Type B pancreatic cell (in vitro differentiated cells): ENCODE measurements around the gene ANKRD11. TPM values are rescaled to one million over a fixed set of nuclear protein-coding genes. Genes with fewer than 3 reads are reported as not detected.

Source experiments
- DNase-seq: peaks from one replicate; pipeline ENCODE4 v3.0.0; 2021; ENCODE audit warnings: mixed read lengths; ENCODE audit not compliant: unreplicated experiment; ENCODE audit errors: extremely low spot score
- H3K27ac Mint-ChIP-seq: 2 replicates; pipeline ENCODE4 v1.8.0; 2021; ENCODE audit warnings: mild to moderate bottlenecking, mixed read lengths
- H3K27me3 Mint-ChIP-seq: 2 replicates; pipeline ENCODE4 v1.8.0; 2021; ENCODE audit warnings: mixed read lengths
- H3K36me3 Mint-ChIP-seq: 2 replicates; pipeline ENCODE4 v1.8.0; 2021; ENCODE audit warnings: mixed read lengths
- H3K4me1 Mint-ChIP-seq: one replicate; pipeline ENCODE4 v1.8.0; 2021; ENCODE audit warnings: mixed read lengths; ENCODE audit not compliant: unreplicated experiment
- H3K4me3 Mint-ChIP-seq: 2 replicates; pipeline ENCODE4 v1.8.0; 2021; ENCODE audit warnings: mild to moderate bottlenecking, mixed read lengths
- H3K9me3 Mint-ChIP-seq: 2 replicates; pipeline ENCODE4 v1.8.0; 2021; ENCODE audit warnings: mixed read lengths
- total RNA-seq: library from RNA; stranded (reverse); gene quantifications from 2 replicates; pipeline ENCODE4 v1.2.1, GENCODE V29; 2021; ENCODE audit warnings: low replicate concordance
- TF ChIP-seq, protein P1 (sequence below): fragments of 200-600 bp; sonication (generic); conservative IDR thresholded peaks from 2 replicates; pipeline ENCODE4 v1.5.0; 2021; ENCODE audit warnings: antibody characterized with exemption, mild to moderate bottlenecking

The ANKRD11 gene
- total RNA-seq, 1 donor from 2014 or later, result 153 TPM

DNA sequence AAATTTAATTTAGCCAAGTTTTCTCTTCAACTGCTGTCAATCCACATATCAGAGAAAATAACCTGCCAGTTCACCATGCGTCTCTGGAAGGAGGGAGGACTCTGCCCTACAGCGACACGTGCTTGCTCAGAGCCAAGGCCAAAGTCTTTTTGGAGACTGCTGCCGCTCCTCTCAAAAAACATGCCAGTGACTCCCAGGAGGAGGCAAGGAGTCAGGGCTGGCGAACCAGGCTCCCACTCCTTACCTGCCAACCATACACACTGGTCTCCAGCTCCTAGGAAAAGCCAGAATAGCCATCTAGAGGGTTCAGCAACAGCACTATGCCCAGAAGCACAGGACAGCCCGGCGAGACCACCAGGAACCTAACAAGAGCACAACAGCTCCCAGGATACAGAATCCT is 73.0 kb downstream of the ANKRD11 start:
- H3K4me3 Mint-ChIP-seq, result no peak overlapping the region
- no peaks in the 10 kb centered on the region for H3K27me3 Mint-ChIP-seq
- TF ChIP-seq, protein P1, sequence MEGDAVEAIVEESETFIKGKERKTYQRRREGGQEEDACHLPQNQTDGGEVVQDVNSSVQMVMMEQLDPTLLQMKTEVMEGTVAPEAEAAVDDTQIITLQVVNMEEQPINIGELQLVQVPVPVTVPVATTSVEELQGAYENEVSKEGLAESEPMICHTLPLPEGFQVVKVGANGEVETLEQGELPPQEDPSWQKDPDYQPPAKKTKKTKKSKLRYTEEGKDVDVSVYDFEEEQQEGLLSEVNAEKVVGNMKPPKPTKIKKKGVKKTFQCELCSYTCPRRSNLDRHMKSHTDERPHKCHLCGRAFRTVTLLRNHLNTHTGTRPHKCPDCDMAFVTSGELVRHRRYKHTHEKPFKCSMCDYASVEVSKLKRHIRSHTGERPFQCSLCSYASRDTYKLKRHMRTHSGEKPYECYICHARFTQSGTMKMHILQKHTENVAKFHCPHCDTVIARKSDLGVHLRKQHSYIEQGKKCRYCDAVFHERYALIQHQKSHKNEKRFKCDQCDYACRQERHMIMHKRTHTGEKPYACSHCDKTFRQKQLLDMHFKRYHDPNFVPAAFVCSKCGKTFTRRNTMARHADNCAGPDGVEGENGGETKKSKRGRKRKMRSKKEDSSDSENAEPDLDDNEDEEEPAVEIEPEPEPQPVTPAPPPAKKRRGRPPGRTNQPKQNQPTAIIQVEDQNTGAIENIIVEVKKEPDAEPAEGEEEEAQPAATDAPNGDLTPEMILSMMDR, result no peak
- H3K9me3 Mint-ChIP-seq, result no peaks in the 10 kb centered on the region
- DNase-seq, result no peak
- H3K27ac Mint-ChIP-seq, result peak overlapping the region; percentile 36
- peaks cover 50% of the 10 kb centered on the region for H3K4me1 Mint-ChIP-seq
- peaks cover 15% of the 10 kb centered on the region for H3K36me3 Mint-ChIP-seq

DNA sequence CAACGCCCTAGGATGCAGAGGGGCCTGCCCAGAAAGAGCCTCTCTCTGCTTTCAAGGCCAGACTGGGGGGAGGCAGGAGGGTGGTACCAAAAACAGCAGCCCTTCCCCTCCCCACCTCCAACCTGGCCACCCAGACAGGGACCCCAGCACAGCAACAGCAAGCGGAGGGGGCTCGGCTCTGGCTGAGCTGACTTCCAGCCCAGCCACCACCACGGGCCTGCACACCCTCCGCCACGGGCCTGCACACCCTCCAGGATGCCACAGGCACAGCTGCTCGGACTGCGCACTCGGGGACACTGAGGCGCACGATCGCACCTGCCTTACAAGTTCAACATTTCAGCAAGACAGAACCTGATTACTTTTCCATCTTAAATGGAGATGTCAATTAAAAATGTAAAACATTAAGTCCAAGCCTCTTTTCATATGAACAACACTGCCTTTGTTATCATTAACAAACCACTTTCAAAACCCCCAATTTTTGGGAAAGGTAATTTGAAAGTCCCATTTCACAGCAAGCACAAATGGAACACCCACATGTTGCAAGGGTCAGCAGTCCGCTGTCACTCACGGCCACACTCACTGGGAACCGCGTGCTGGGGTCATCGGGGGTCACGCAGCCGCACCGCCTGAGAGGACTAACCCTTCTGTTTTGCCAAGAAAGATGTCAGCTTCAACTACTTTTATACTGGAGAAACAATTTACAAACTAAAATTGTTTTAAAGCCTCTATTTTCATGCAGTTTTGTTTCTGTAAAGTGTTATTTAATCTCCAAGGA is 76.4 kb downstream of the ANKRD11 start:
- DNase-seq, result no peak
- peak overlapping the region; percentile 67 for H3K27ac Mint-ChIP-seq
- H3K4me3 Mint-ChIP-seq, result no peak overlapping the region
- TF ChIP-seq, protein P1, result no peak
- no peaks in the 10 kb centered on the region for H3K9me3 Mint-ChIP-seq
- peaks cover 65% of the 10 kb centered on the region for H3K4me1 Mint-ChIP-seq
- no peaks in the 10 kb centered on the region for H3K27me3 Mint-ChIP-seq
- peaks cover 11% of the 10 kb centered on the region for H3K36me3 Mint-ChIP-seq

DNA sequence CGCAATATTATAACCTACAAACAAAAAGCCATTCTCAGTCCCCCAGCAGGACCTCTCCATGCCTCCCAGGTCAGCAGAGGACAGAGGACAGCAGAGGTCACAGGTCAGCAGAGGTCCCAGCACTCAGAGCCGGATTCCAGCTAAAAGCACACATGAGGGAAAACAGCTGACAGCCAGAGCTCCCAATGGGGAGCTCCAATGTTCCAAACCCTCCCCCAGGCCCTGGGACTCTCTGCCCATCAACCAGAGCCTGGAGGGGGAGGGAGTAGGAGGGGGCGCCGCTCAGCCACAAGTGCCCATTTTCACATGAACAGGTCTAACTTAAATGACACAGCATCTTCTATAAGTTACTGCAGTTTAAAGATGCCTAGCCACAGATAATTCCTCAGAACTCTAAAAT is 77.5 kb downstream of the ANKRD11 start:
- Mint-ChIP-seq H3K4me3 (peak overlapping the region; percentile 47), H3K9me3 (no peaks in the 10 kb centered on the region), H3K27ac (peak overlapping the region; percentile 68), H3K36me3 (peaks cover 11% of the 10 kb centered on the region), H3K4me1 (peaks cover 71% of the 10 kb centered on the region), H3K27me3 (no peaks in the 10 kb centered on the region)
- TF ChIP-seq, protein P1, result no peak
- no peak for DNase-seq

DNA sequence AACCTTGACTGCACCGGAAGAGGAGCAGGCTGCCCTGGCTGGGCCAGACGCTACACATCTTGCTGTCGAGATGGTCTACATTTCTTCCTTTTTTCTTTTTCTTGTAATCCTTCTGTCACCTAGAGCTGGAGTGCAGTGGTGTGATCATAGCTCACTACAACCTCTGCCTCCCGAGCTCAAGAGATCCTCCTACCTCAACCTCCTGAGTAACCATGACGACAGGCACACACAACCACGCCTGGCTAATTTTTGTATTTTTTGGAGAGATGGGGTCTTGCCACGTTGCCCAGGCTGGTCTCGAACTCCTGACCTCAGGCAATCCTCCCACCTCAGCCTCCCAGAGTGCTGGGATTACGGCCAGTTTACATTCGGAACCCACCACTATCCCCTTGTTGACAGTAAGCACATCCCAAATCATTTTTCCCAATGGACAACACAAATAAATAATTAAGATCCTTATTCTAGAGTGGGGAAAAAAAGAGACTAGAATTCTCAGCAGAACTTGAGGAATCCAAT is 79.0 kb downstream of the ANKRD11 start:
- Mint-ChIP-seq H3K4me3 (peak overlapping the region; percentile 69), H3K36me3 (peaks cover 3% of the 10 kb centered on the region), H3K27me3 (no peaks in the 10 kb centered on the region), H3K9me3 (no peaks in the 10 kb centered on the region), H3K27ac (peak overlapping the region; percentile 86), H3K4me1 (peaks cover 74% of the 10 kb centered on the region)
- DNase-seq, result no peak
- TF ChIP-seq, protein P1, result no peak

DNA sequence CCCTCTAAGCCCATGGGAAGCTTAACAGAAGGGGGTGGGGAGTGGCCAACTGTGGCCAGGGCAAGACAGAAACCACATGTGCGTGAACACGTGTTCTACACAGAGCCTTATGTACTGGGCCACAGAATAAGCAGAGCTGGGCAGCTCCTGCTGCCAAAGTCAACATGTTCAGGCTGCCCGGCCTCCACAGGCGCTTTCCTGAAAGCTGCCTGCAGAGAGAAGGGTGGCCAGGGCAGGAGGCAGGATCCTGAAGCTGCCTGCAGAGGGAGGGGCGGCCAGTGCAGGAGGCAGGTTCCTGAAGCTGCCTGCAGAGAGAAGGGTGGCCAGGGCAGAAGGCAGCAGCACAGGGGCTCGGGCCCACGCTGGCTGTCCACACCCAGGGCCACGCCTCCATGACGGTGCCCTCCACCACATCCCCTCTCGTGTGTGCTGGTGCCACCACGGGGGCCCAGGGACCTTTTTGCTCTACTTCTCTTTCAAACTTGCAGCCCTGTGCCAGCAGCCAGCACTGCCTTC is 79.5 kb downstream of the ANKRD11 start:
- Mint-ChIP-seq H3K4me3 (peak overlapping the region; percentile 69), H3K27ac (peak overlapping the region; percentile 86), H3K36me3 (peaks cover under 1% of the 10 kb centered on the region), H3K27me3 (no peaks in the 10 kb centered on the region), H3K9me3 (no peaks in the 10 kb centered on the region), H3K4me1 (peaks cover 75% of the 10 kb centered on the region)
- no peak for DNase-seq
- TF ChIP-seq, protein P1, result no peak
